KOPT-K1 (cell line): ENCODE measurements around the gene EYA2.

Experiments used
- H3K27ac ChIP-seq: fragments of 200-600 bp; sonication (generic); 2 replicates; pipeline ENCODE4 v1.5.1; 2016; ENCODE audit warnings: antibody characterized with exemption, mild to moderate bottlenecking, low read depth, low read length; ENCODE audit not compliant: poor library complexity, severe bottlenecking
- H3K36me3 ChIP-seq: fragments of 200-600 bp; sonication (generic); 2 replicates; pipeline ENCODE4 v1.5.1; 2017; ENCODE audit warnings: antibody characterized with exemption, mild to moderate bottlenecking, low read length, moderate library complexity; ENCODE audit not compliant: insufficient read depth
- H3K9me3 ChIP-seq: fragments of 200-600 bp; sonication (generic); 2 replicates; pipeline ENCODE4 v1.5.1; 2017; ENCODE audit warnings: antibody characterized with exemption, low read length, mild to moderate bottlenecking; ENCODE audit not compliant: insufficient read depth, poor library complexity, severe bottlenecking

The EYA2 gene

DNA sequence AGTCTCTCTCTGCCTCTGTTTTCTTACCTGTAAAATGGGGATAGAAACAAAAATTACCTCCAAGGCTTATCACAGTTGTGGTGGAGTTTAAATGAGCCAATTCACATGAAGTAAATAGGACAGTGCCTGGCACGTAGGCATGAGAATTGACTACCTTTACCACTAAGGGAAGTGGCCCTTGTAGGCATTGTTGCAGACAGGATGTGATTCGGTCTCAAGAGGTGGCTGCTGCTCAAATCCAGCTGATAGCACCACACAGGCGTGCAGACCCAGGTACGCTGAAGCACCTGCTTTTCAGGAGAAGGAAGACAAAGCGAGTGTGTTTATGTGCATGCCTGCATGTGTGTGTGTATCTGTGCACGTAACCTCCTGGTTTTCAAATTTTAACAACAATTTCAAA lies 108.6 kb downstream of the EYA2 start:
- no peaks in the 10 kb centered on the region for H3K9me3 ChIP-seq
- no peaks in the 10 kb centered on the region for H3K36me3 ChIP-seq
- H3K27ac ChIP-seq = no peak overlapping the region

DNA sequence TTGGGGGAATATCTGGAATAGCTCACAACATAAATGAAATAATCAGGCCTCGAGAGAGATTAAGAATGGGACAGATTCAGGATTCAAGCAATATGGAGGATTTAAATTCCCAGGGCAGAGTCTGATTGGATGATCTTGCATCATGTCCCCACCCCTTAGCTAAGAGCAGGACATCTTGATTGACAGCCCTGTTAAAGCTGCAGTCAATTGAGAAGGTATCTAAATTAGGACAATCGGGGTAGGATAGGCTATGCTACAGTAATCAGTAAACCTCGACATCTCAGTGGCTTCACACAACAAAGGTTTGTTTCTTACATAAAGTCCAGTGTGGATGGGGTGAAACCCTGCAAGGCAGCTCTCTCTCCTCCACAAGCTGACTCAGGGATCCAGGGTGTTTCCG lies 109.5 kb downstream of the EYA2 start:
- Histone ChIP-seq H3K9me3 (no peaks in the 10 kb centered on the region), H3K27ac (no peak overlapping the region), H3K36me3 (no peaks in the 10 kb centered on the region)

DNA sequence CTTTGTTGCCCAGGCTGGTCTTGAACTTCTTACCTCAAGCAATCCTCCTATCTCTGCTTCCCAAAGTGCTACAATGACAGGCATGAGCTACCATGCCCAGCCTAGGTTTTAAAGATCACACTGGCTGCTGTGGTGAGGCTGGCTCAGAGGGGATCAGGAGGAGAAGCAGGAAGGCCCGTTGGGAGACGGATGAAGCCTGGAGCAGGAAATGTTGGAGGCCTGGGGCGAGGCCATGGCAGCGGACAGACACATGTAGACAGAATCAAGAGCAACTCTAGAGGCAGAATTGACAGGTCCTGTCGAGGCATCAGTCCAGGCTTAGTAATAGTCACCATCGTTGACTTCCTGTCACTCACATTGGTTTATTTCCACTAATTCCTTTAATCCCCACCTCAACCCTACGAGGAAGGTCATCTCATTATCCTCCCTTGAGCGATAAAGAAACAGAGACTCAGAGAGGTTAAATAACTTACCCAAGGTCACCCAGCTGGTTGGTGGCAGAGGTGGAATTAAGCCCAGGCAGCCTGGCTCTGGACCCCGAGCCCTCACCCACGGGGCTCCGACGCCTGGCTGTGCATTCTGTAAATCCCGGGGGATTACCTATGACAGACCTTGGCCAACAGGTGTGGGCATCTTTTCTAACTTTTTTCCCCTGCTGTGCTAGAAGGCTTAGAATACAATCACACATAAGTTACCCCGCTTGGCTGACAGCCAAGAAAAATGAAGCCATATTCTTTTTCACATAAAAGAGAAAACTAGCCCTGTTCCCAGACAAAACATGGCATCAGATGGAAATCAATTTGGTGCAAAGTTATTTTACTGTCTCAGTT lies 113.4 kb downstream of the EYA2 start:
- H3K36me3 ChIP-seq = no peaks in the 10 kb centered on the region
- no peak overlapping the region for H3K27ac ChIP-seq
- H3K9me3 ChIP-seq = no peaks in the 10 kb centered on the region

DNA sequence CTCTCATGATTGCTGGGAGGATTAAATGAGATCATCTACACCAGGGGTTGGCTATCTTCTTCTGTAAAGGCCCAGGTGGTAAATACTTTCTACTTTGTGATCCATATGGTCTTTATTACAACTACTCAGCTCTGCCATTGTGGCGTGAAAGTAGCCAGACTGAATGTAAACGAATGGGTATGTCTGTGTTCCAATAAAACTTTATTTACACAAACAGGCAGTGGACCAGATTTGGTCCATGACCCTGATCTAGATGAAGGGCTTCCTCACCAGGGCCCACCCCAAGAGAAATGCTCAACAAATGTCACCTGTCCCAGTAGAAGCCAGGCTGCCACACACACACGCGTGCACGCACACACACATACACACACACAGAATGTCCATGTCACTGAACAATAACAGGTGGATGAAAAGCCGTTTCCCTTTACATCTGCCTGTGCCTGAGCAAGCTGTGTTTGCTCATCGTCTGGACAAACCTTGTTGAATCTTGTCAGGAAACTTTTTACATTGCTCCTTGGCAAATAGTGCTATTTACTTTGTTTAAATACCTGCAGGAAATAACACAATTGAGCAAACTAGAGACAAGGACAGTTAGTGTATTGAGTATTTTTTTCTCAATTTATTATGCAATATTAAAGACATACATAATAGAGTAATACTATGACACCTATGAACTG lies 114.3 kb downstream of the EYA2 start:
- H3K36me3 ChIP-seq = no peaks in the 10 kb centered on the region
- H3K9me3 ChIP-seq = no peaks in the 10 kb centered on the region
- no peak overlapping the region for H3K27ac ChIP-seq

DNA sequence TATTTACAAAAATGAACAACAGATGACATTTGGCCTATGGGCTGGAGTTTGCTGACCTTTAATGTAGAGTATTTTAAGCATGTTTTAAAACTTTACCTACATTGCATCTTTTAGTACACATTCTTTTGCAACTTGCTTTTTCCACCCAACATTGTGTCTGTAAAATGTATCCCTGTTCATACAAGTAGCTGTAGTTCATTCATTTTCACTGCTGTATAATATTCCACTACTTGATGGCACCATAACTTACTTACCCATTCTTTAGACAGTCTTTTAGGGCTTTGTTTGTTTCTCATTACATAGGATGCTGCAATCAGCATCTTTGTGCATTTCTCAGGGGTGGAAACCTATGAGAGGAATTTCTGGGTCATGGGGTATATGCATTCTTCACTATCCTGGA lies 115.1 kb downstream of the EYA2 start:
- Histone ChIP-seq H3K27ac (no peak overlapping the region), H3K36me3 (no peaks in the 10 kb centered on the region), H3K9me3 (no peaks in the 10 kb centered on the region)

DNA sequence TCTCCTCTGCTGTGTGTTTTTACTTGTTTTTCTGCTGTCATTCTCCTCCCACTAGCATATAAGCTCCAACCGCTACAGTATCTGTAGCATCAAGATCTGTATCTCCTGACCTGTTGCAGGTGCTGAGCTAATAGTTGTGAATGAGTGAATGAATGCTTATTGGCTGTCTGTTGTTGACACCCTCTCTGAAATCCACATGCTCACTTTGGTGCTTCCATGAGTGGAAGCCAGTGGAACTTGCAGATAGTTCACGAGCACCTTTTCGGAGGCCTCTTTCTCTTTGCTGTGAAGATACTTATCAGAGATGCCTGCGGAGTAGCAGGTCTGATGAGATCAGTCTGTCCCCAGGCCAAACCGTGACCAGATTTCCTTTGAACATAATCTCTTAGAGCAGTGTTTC lies 117.3 kb downstream of the EYA2 start:
- Histone ChIP-seq H3K36me3 (no peaks in the 10 kb centered on the region), H3K9me3 (no peaks in the 10 kb centered on the region), H3K27ac (no peak overlapping the region)

DNA sequence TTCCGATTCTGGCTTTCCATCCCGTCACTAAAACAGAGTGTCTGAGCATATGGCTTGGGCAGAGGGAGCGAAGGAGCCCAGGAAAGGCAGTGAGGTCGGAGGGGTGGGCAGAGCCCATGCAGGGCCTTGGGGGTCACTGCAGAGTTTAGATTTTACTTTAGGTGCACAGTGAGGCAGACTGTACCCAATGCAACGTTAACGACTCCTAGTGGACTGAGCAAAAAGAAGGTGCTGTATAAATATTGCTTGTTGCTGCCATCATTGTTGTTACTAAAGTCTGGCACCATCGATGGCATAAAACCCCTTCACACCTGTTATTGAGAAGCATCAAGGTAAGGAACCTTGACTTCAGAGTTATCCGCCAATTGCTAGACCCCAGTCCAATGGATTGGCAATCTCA lies 119.0 kb downstream of the EYA2 start:
- no peak overlapping the region for H3K27ac ChIP-seq
- no peaks in the 10 kb centered on the region for H3K9me3 ChIP-seq
- no peaks in the 10 kb centered on the region for H3K36me3 ChIP-seq

DNA sequence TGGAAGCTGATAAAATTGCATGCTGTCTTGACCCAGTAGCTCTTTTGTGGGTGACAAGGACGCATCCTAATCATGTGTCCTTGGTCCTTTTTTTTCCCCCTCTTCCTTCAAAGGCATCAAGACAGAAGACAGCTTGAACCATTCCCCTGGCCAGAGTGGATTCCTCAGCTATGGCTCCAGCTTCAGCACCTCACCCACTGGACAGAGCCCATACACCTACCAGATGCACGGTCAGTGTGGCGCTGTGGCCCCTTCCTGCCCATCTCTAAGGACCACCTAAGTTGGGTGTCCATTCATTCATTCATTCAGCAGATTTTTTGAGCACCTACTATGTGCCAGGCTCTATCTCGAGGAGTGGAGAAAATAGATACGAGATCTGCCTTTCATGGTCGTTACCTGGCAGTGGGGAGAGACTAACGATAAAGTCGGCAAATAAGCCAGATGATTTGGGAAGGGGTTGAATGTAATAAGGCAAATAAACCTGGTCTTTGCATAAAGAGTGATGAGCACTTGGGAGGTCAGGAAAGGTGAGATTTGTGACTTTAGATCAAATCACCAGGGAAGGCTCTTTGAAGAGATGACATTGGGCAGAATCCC lies 121.5 kb downstream of the EYA2 start:
- Histone ChIP-seq H3K9me3 (no peaks in the 10 kb centered on the region), H3K27ac (no peak overlapping the region), H3K36me3 (no peaks in the 10 kb centered on the region)

DNA sequence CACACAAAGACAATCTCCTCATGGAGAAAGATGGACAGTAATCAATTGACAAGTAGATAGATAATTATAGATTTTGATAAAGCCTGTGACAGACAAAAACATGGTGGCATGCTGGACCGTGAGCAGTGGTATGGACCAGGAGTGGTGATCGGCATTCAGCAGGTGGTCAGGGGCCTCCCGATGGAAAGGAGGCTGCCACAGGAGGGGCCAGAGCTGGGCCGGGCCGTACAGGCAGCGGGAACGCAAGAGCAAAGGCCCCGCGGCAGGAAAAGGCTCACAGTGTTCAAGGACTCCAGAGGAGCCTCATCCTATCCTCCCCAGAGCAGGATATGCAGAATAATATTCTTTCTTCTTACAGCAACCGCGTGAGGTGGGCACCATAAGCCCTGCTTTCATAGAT lies 123.7 kb downstream of the EYA2 start:
- Histone ChIP-seq H3K27ac (no peak overlapping the region), H3K36me3 (no peaks in the 10 kb centered on the region), H3K9me3 (no peaks in the 10 kb centered on the region)

DNA sequence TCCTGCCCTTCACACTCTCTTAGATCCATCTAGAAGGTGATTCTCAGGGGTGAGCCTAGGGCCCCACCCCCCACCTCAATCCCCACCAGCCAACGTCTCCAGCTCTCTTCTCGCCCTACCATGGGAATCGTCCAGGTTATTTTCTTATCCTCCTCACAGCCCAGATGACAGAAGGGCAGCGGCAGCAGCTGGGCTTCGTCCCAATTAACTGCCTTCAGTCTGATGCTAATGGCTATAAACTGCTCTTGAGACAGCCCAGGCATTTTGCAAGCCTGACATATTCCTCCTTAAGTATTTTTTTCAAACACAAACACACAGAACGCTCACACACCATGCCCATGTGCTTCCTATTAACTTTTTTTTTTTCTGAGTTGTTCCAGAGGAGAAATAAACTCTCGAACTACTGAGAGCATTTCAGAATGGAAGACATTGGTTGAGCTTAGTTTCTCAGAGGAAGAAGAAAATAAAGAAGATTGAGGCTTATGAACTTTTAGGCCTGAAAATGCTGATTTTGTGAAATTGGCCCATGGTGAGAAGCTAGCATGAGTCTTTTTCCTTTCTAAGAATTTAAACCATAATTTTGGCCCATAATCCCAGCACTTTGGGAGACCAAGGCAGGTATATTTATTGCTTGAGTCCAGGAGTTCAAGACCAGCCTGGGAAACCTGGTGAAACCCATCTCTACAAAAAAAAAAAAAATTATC lies 124.6 kb downstream of the EYA2 start:
- no peak overlapping the region for H3K27ac ChIP-seq
- H3K36me3 ChIP-seq = no peaks in the 10 kb centered on the region
- no peaks in the 10 kb centered on the region for H3K9me3 ChIP-seq

DNA sequence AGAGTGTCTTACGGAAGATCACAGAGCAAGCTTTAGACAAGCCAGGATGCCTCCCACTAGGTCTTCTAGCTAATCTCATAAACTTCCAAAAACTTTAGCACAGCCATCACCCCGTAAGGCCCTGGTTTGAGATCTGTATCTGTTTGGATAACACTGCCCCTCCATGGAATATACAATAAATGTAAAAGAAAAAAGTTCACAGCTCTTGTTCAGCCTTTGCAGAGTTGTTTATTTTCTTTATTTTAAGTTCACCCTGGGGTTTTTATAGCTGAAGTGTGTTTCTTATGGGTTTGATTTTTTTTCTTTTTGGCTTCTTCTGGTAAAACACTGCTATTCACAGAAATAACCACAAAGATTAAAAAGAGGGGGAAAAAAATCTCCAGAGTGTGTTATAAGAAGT lies 125.6 kb downstream of the EYA2 start:
- Histone ChIP-seq H3K27ac (no peak overlapping the region), H3K9me3 (no peaks in the 10 kb centered on the region), H3K36me3 (no peaks in the 10 kb centered on the region)

DNA sequence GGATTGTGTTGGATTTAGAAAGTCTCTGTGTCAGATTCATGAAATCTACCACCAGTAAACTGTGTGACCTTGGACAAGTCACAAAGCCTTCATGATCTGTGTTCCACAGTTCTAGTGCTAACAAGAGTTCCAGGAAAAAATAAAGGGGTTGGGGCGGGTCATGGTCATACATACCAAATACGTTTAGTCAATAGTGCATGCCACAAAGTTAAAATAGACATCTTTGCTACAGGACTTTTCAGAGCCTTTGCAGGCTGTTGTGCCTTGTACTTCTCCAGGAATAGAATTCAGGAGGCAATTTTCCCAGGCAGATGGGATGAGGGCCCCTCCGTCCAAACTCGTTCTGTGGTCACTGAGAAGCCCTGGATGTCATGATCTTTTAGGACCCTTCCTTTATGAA lies 127.2 kb downstream of the EYA2 start:
- H3K9me3 ChIP-seq = no peaks in the 10 kb centered on the region
- H3K27ac ChIP-seq = no peak overlapping the region
- H3K36me3 ChIP-seq = no peaks in the 10 kb centered on the region

DNA sequence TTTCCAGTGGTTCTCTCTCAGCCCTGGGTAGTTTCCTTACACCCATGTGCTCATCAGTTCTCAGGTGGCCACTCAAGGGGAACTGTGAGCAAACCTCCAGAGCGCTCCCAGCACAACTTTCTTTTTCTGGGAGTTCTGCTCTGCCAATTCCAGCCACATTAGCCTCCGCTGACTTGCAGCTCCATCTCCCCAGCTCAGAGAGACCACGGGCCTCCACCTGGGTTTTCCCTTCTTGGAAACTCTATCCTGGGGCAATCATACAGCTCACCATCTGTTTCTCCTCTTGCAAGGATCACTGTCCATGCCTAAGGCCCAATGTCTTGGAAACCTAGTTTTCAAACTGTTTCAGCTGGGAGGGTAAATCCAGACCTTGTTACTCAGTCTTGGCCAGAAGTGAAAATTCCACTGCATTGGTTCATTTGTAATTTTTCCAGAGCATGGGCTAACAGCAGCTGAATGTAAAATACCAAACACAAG lies 129.9 kb downstream of the EYA2 start:
- Histone ChIP-seq H3K9me3 (peaks cover 13% of the 10 kb centered on the region), H3K27ac (no peak overlapping the region), H3K36me3 (no peaks in the 10 kb centered on the region)

DNA sequence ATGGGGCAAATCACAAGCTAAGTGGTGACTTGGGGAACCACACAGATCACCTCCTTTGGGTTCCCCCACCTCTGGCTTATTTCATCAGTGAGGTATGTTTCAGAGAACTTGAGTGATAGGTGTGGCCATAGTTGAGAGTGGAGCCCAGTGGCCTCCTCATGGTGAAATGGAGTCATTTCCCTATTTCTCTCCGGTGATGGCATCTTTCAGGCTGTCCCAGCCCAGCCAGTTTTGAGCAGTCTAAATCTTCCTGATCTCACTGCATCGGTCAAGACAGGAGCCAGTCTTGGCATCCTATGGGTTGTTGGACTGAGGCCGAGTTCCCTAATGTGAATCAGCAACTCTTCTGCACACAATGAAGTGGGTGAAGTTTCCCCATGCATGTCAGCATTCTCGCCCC lies 132.4 kb downstream of the EYA2 start:
- Histone ChIP-seq H3K9me3 (peaks cover 13% of the 10 kb centered on the region), H3K36me3 (no peaks in the 10 kb centered on the region), H3K27ac (no peak overlapping the region)

DNA sequence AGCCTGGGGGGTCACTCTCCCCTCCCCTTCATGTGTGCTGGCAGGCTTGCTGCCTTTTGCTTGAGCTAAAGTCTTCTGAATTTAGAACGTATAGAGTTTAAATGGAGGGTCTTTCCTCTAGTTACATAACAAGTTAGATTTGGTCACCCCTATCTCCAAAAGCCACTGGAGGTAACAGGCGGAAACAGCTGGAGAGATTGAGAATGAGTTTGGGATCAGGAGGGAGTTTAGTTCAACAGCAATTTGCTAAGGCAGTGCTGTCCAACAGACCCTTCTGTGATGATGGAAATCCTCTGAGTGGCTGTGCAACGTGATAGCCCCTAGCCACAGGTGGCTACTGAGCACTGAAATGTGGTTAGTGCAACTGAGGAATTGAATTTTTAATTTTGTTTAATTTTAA lies 132.8 kb downstream of the EYA2 start:
- Histone ChIP-seq H3K27ac (no peak overlapping the region), H3K36me3 (no peaks in the 10 kb centered on the region), H3K9me3 (peaks cover 13% of the 10 kb centered on the region)
